Loucy (cell line): ENCODE data around the gene CTU2.

Experiments used
- EZH2phosphoT487 ChIP-seq: fragments of 200-600 bp; IDR thresholded peaks from 2 replicates; pipeline ENCODE4 v1.6.1; 2018; ENCODE audit warnings: antibody characterized with exemption, mild to moderate bottlenecking, moderate library complexity, borderline replicate concordance
- TF ChIP-seq, protein P1 (sequence below): fragments of 200-600 bp; sonication (generic); conservative IDR thresholded peaks from 2 replicates; pipeline ENCODE4 v1.5.1; 2014; ENCODE audit warnings: mild to moderate bottlenecking, antibody characterized with exemption, low read length

DNA sequence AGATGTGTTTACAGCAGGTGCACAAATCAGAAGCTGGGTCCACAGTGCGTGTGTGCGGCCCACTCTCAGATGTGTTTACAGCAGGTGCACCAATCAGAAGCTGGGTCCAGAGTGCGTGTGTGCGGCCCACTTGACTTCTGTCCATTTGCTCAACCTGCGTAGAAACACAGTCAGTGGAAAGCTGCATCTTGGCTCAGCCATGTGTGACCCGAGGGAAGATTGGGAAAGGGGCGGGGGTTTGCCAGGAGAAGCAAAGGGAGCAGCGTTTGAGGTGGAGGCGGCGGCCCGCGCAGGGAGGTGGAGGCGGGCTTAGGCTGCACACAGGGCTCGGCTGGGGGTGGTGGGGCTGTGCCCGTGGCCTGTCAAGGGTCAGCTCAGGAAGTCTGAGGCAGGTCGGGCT, 4.3 kb downstream of the CTU2 start:
- TF ChIP-seq, protein P1, sequence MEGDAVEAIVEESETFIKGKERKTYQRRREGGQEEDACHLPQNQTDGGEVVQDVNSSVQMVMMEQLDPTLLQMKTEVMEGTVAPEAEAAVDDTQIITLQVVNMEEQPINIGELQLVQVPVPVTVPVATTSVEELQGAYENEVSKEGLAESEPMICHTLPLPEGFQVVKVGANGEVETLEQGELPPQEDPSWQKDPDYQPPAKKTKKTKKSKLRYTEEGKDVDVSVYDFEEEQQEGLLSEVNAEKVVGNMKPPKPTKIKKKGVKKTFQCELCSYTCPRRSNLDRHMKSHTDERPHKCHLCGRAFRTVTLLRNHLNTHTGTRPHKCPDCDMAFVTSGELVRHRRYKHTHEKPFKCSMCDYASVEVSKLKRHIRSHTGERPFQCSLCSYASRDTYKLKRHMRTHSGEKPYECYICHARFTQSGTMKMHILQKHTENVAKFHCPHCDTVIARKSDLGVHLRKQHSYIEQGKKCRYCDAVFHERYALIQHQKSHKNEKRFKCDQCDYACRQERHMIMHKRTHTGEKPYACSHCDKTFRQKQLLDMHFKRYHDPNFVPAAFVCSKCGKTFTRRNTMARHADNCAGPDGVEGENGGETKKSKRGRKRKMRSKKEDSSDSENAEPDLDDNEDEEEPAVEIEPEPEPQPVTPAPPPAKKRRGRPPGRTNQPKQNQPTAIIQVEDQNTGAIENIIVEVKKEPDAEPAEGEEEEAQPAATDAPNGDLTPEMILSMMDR = no peak
- no peak for TF ChIP-seq EZH2phosphoT487
